Germinal center (tissue), 1 donor: ENCODE measurements around the gene APPBP2.
"Not testable (repeated sequence)": the region's sequence is repeated elsewhere in the genome, so short reads cannot be mapped to it uniquely, and the experiment has no call there.

Experiments used
- DNase-seq: peaks from one replicate; pipeline ENCODE4 v3.0.0; 2012; ENCODE audit warnings: mixed read lengths, low spot score

The APPBP2 gene

GRCh38 chr17:60435244-60436167 lies 90.5 kb downstream of the APPBP2 start:
- peak; percentile 72 for DNase-seq

GRCh38 chr17:60433021-60433997 lies 92.7 kb downstream of the APPBP2 start:
- not testable (repeated sequence) for DNase-seq

GRCh38 chr17:60430561-60430960 lies 95.5 kb downstream of the APPBP2 start:
- DNase-seq = not testable (repeated sequence)

GRCh38 chr17:60428491-60428890 lies 97.6 kb downstream of the APPBP2 start:
- DNase-seq = not testable (repeated sequence)

GRCh38 chr17:60426596-60426995 lies 99.4 kb downstream of the APPBP2 start:
- DNase-seq = no peak

- no peak for DNase-seq
These were observed 100.4 kb downstream of the APPBP2 start for GRCh38 chr17:60425626-60426025.

GRCh38 chr17:60423865-60424264 lies 102.2 kb downstream of the APPBP2 start:
- DNase-seq = no peak

- DNase-seq = no peak
These were observed 103.8 kb downstream of the APPBP2 start, which contains the start of gene CHCT1 for GRCh38 chr17:60422162-60422665. CHCT1 (plus strand) TSS chr17:60422489; CDS start chr17:60422593, 104 bp downstream.

- peak; percentile 82 for DNase-seq
These were observed 104.5 kb downstream of the APPBP2 start for GRCh38 chr17:60421273-60422161.

GRCh38 chr17:60419875-60420274 lies 106.2 kb downstream of the APPBP2 start:
- DNase-seq = not testable (repeated sequence)

- DNase-seq = not testable (repeated sequence)
These were observed 107.0 kb downstream of the APPBP2 start for GRCh38 chr17:60419003-60419402.

GRCh38 chr17:60416368-60416925 lies 109.6 kb downstream of the APPBP2 start:
- no peak for DNase-seq

- no peak for DNase-seq
These were observed 110.9 kb downstream of the APPBP2 start for GRCh38 chr17:60415146-60415545.

- no peak for DNase-seq
These were observed 113.3 kb downstream of the APPBP2 start for GRCh38 chr17:60412701-60413100.

GRCh38 chr17:60410001-60410400 lies 116.0 kb downstream of the APPBP2 start:
- DNase-seq = no peak

GRCh38 chr17:60406887-60407286 lies 119.2 kb downstream of the APPBP2 start:
- DNase-seq = no peak

- DNase-seq = no peak
These were observed 122.1 kb downstream of the APPBP2 start for GRCh38 chr17:60403962-60404361.

- DNase-seq = no peak
These were observed 122.6 kb downstream of the APPBP2 start for GRCh38 chr17:60403523-60403810.

GRCh38 chr17:60401819-60402218 lies 124.2 kb downstream of the APPBP2 start:
- DNase-seq = no peak

GRCh38 chr17:60398227-60398959 lies 127.6 kb downstream of the APPBP2 start:
- DNase-seq = peak; percentile 74
